HepG2 (cell line): ENCODE results near the gene MNAT1. TPM values are rescaled to one million over a fixed set of nuclear protein-coding genes. Genes with fewer than 3 reads are reported as not detected.

Experiments used
- ARHGAP35 ChIP-seq: sonication (generic); formaldehyde crosslinking; IDR thresholded peaks from 2 replicates; pipeline ENCODE4 v1.9.0; 2022; ENCODE audit warnings: mild to moderate bottlenecking, inconsistent platforms, moderate library complexity, missing genetic modification reagents, borderline replicate concordance
- ARNTL ChIP-seq: sonication (generic); formaldehyde crosslinking; IDR thresholded peaks from 2 replicates; pipeline ENCODE4 v1.4.0; 2020; ENCODE audit warnings: mild to moderate bottlenecking, missing genetic modification reagents
- ERF ChIP-seq: IDR thresholded peaks from 2 replicates; pipeline ENCODE4 v1.6.1; 2018; ENCODE audit warnings: missing biosample characterization, missing genetic modification reagents
- ETV5 ChIP-seq: IDR thresholded peaks from 2 replicates; pipeline ENCODE4 v1.6.1; 2018; ENCODE audit warnings: missing biosample characterization, missing genetic modification reagents, inconsistent platforms, borderline replicate concordance
- GPBP1L1 ChIP-seq: sonication (generic); formaldehyde crosslinking; IDR thresholded peaks from 2 replicates; pipeline ENCODE4 v1.5.0; 2020; ENCODE audit warnings: mild to moderate bottlenecking, missing genetic modification reagents
- MAFF ChIP-seq: IDR thresholded peaks from 2 replicates; pipeline ENCODE4 v1.6.1; 2011; ENCODE audit warnings: low read depth, low read length, improper control_type of control experiment
- NR2C2 ChIP-seq: sonication (generic); formaldehyde crosslinking; IDR thresholded peaks from 2 replicates; pipeline ENCODE4 v1.4.0; 2020; ENCODE audit warnings: missing genetic modification reagents, mild to moderate bottlenecking, moderate library complexity, borderline replicate concordance
- PAX8 ChIP-seq: sonication (generic); formaldehyde crosslinking; IDR thresholded peaks from 2 replicates; pipeline ENCODE4 v1.8.0; 2022; ENCODE audit warnings: mild to moderate bottlenecking, missing genetic modification reagents, borderline replicate concordance
- RFX1 ChIP-seq: fragments of 450-650 bp; IDR thresholded peaks from 2 replicates; pipeline ENCODE4 v1.6.1; 2017
- SIX1 ChIP-seq: sonication (generic); formaldehyde crosslinking; IDR thresholded peaks from 2 replicates; pipeline ENCODE4 v1.4.0; 2020; ENCODE audit warnings: missing genetic modification reagents, borderline replicate concordance
- SNAI1 ChIP-seq: sonication (generic); formaldehyde crosslinking; IDR thresholded peaks from 2 replicates; pipeline ENCODE4 v1.5.0; 2020; ENCODE audit warnings: mild to moderate bottlenecking, missing genetic modification reagents, borderline replicate concordance
- SNAPC2 ChIP-seq: sonication (generic); formaldehyde crosslinking; IDR thresholded peaks from 2 replicates; pipeline ENCODE4 v1.8.1; 2022; ENCODE audit warnings: mild to moderate bottlenecking, missing genetic modification reagents
- SOX13 ChIP-seq, 3 experiments: fragments of 450-650 bp in 1 of 3; sonication (generic) in 1 of 3; formaldehyde crosslinking in 1 of 3; IDR thresholded peaks in 2 of 3; conservative IDR thresholded peaks in 1 of 3; 2 replicates each; pipeline versions ENCODE4 v1.5.0 to v1.6.1; 2016 to 2020; ENCODE audit warnings: antibody characterized with exemption in 1 of 3, mild to moderate bottlenecking in 1 of 3, missing compliant biosample characterization in 1 of 3, missing genetic modification reagents in 1 of 3, moderate library complexity in 1 of 3
- STAG1 ChIP-seq: sonication (generic); formaldehyde crosslinking; IDR thresholded peaks from 2 replicates; pipeline ENCODE4 v1.4.0; 2020; ENCODE audit warnings: missing genetic modification reagents
- ZBED4 ChIP-seq: sonication (generic); formaldehyde crosslinking; IDR thresholded peaks from 2 replicates; pipeline ENCODE4 v1.4.0; 2020; ENCODE audit warnings: missing genetic modification reagents, borderline replicate concordance
- ZFP91 ChIP-seq: sonication (generic); formaldehyde crosslinking; IDR thresholded peaks from 2 replicates; pipeline ENCODE4 v1.9.0; 2022; ENCODE audit warnings: missing genetic modification reagents, mild to moderate bottlenecking, borderline replicate concordance
- ZNF101 ChIP-seq: sonication (generic); formaldehyde crosslinking; IDR thresholded peaks from 2 replicates; pipeline ENCODE4 v1.4.0; 2020; ENCODE audit warnings: mild to moderate bottlenecking, low read depth, missing genetic modification reagents, borderline replicate concordance
- ZNF430 ChIP-seq: sonication (generic); formaldehyde crosslinking; IDR thresholded peaks from 2 replicates; pipeline ENCODE4 v1.9.0; 2021; ENCODE audit warnings: mild to moderate bottlenecking, missing genetic modification reagents
- ZNF496 ChIP-seq: sonication (generic); formaldehyde crosslinking; IDR thresholded peaks from 2 replicates; pipeline ENCODE4 v1.8.1; 2023; ENCODE audit warnings: mild to moderate bottlenecking, moderate library complexity, missing genetic modification reagents; ENCODE audit not compliant: insufficient replicate concordance
- ZNF562 ChIP-seq: sonication (generic); formaldehyde crosslinking; IDR thresholded peaks from 2 replicates; pipeline ENCODE4 v1.8.0; 2022; ENCODE audit warnings: missing genetic modification reagents, borderline replicate concordance
- ZNF672 ChIP-seq: sonication (generic); formaldehyde crosslinking; IDR thresholded peaks from 2 replicates; pipeline ENCODE4 v1.8.1; 2022; ENCODE audit warnings: missing genetic modification reagents
- ZNF776 ChIP-seq: sonication (generic); formaldehyde crosslinking; IDR thresholded peaks from 2 replicates; pipeline ENCODE4 v1.4.0; 2020; ENCODE audit warnings: mild to moderate bottlenecking, missing genetic modification reagents
- ZSCAN20 ChIP-seq: sonication (generic); formaldehyde crosslinking; IDR thresholded peaks from 2 replicates; pipeline ENCODE4 v1.4.0; 2020; ENCODE audit warnings: missing genetic modification reagents, mild to moderate bottlenecking, borderline replicate concordance
- polyA plus RNA-seq, 8 experiments: library from polyadenylated mRNA; depleted of rRNA in 3 of 8; stranded (reverse) in 7 of 8; unstranded in 1 of 8; fragments of >200 nt; fragmentation: Illumina TruSeq in 4 of 8; extraction: Trizol in 4 of 8; gene quantifications; 2 replicates each; pipeline versions ENCODE4 v1.2.1 to v1.2.3, GENCODE V29; 2011 to 2016; ENCODE audit warnings: low read depth in 4 of 8, missing spikeins in 1 of 8, mixed read lengths in 1 of 8; ENCODE audit not compliant: insufficient read depth in 1 of 8
- total RNA-seq, 5 experiments: library from RNA; depleted of rRNA; stranded (reverse); fragments of >200 nt; fragmentation: Illumina TruSeq; extraction: Trizol; gene quantifications; 2 replicates each; pipeline ENCODE4 v1.2.3, GENCODE V29; 2016; ENCODE audit warnings: low read depth in 1 of 5

The MNAT1 gene
- total and polyA plus RNA-seq, 2 of the 13 experiments (the other 11 are each of a cell fraction or from before 2014, with no cell fraction given) = 49.2 to 94.8 TPM

- no peak; the same call in 1 of the 2 replicates for TF ChIP-seq ZBED4
- TF ChIP-seq ARNTL = no peak
- no peak for TF ChIP-seq MAFF
- no peak for TF ChIP-seq RFX1
- no peak for TF ChIP-seq SNAPC2 (CRISPR knock-in tag)
- peak; percentile 51 for TF ChIP-seq STAG1 (CRISPR knock-in tag)
- no peak for TF ChIP-seq ZSCAN20
- TF ChIP-seq ERF (CRISPR knock-in tag) = no peak
- TF ChIP-seq ZNF672 (CRISPR knock-in tag) = no peak
- no peak for TF ChIP-seq ZNF496 (CRISPR knock-in tag)
- no peak for TF ChIP-seq ARHGAP35 (CRISPR knock-in tag)
- no peak for TF ChIP-seq SIX1
- peak; percentile 39; the same call in 1 of the 2 replicates for TF ChIP-seq PAX8 (CRISPR knock-in tag)
- no peak for TF ChIP-seq ZNF430 (CRISPR knock-in tag)
- TF ChIP-seq SNAI1 (CRISPR knock-in tag) = no peak
- no peak for TF ChIP-seq ZNF101 (CRISPR knock-in tag)
- no peak for TF ChIP-seq SOX13 (IDR thresholded peaks at IDR 0.05)
- TF ChIP-seq SOX13 (CRISPR knock-in tag; conservative IDR thresholded peaks at IDR 0.05 in 1 of 2, IDR thresholded peaks at IDR 0.05 in 1 of 2) = no peak
- peak; percentile 63 for TF ChIP-seq ZFP91
- peak; percentile 48; the same call in 1 of the 2 replicates for TF ChIP-seq ETV5 (CRISPR knock-in tag)
- no peak for TF ChIP-seq GPBP1L1 (CRISPR knock-in tag)
- TF ChIP-seq ZNF776 = peak; percentile 58
- TF ChIP-seq ZNF562 (CRISPR knock-in tag) = no peak
- TF ChIP-seq NR2C2 (CRISPR knock-in tag) = no peak
Observed at GRCh38 chr14:60721326-60722106, 13.0 kb upstream of the MNAT1 start (continued).
